HG02588 (cell line): ENCODE results near the gene HIPK2.

Source experiments
- ATAC-seq: cut with Tn5 transposase; IDR thresholded peaks from one replicate; pipeline ENCODE4 v1.9.1; 2021; ENCODE audit warnings: mild to moderate bottlenecking, moderate library complexity; ENCODE audit not compliant: unreplicated experiment

Gene HIPK2

DNA sequence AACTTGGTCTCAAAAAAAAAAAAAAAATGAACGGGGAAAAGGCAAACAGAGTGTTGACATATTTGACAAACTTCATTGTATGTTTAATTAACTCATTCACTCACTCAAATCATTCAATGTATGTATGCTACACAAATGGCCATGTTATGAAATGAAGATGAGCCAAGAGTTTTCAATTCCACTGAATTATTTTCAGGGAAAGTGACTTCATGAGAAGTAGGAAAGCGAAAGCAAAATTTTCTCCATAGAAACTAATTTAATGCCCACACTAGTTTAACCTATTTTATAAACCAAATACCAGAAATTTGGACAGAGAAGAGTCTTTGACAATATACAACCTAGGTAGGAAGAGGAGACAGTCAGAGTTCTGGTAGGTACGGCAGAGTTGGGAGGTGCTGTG is 119.5 kb downstream of the HIPK2 start:
- no peak for ATAC-seq

DNA sequence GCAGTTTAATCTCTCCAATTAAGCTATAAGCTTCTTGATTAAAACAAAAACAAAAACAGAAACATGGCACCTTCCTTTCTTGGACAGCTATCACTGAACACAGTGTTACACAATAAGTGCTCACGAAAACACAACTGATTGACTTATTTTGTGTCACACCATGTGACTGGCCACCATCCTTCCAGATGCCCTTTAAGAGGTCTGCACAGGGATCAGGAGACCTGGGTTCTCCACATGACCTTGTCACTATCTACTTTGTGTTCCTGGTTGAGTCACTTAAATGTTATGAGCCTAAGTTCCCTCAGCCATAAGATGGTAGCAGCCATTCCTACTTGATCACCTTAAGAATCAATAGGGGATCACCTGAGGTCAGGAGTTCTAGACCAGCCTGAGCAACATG is 120.1 kb downstream of the HIPK2 start:
- ATAC-seq, result no peak

DNA sequence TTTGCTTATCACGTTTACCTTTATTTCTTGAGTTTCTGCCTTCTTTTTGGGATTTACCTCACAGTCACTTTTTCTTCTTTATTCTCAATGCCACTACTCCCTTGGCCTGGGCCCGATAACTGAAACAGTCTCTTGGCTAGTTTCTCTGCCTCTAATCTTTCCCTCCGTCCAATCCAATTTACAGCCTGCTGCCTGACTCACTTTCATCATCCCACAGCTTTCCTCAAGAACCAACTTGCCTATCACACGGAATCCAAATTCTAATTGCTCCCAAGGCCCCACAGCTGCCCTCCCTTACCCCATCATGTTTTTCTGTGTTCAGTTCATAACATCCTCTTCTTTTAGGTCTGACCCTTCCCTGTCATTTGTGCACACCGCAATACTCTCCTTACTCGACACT is 121.4 kb downstream of the HIPK2 start:
- ATAC-seq, result no peak

DNA sequence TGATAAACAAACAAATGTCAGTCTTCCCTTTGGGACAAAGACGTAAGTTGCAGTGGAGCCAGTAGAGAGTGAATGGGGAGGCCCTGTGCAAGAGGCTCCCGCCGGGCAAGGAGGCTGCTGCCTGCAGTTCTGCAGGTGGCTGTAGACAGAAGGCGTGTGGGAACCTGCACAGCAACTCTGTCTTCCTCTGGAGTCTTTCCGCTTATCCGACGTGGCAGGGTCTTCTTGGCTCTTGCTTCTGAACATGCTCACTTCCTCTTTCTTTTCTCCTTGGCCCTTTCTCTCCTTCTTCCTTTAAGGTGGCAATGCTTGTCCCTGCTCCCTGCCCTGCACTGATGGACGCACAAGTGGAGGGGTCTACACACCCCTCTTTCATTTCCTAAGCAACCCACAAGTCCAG is 122.5 kb downstream of the HIPK2 start:
- ATAC-seq, result no peak

DNA sequence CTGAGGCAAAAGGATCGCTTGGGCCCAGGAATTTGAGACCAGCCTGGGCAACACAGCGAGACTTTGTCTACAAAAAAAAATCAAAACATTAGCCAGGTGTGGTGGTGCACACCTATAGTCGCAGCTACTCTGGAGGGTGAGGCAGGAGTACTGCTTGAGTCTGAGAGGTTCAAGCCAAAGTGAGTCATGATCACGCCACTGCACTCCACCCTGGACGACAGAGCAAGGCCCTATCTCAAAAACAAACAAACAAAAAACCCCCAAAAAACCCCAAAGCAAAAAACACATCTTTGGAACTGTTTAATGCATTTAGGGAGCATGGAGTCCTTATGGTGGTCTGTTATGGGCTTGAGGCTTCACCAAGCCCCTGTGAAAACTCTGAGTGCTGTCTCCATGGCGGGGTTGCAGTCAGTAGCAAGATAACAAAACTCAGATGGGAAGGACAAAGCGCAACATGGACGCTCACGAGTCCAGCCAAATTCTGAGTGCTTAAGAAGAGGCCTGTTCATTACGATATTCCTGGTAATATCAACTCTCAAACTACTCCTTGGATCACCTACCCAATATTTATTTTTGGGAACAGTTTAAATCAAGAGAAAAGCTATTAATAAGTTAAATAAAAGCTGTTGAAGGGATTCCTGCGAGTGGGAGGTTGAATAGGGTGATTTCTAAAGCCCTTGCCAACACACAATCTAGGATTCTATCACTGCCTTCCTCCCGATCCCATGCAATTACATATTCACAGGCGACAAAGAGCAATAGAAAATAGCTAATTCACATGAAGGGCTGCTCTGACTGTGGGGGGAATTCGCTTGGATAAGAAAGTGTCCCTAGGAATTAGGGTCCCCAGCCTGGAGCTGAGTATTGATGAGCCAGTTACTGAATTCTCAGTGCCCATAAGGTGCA is 123.3 kb downstream of the HIPK2 start:
- ATAC-seq, result no peak

DNA sequence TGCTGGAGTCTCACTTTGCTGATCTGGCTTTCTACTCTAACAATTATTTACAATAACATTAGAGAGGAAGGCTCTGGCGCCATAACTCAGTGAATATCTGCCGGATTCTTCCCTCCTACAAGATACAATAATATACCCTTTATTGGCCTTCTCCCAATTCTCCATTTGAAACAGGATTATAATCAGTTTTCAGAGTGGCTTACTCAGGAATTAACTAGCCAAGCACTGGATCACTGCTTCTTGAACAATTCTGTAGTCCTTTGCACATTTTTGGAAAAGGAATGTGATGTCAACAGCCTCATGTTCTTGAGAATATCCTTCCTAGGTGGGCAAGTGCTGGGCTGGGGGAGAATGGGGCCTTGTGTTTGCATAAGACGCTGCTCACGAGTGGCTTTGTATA is 125.9 kb downstream of the HIPK2 start:
- ATAC-seq, result no peak

DNA sequence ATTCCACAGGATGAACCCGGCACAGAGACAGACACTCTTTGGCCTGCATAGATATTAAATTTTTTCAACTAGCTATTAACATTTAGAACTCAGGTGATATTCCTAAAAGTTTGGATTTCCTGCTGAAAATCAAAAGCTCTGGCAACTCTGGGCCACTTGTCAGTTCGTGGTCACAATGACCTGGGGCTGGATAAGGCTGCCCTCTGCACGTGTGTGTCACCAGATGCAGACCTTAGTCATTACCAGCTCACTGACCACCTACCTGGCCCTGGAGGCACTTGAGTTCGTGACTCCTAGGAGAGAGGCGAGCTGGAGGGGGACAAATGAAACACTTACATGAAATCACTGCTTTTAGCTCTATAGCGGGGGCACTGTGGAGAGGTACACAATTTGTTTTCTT is 126.5 kb downstream of the HIPK2 start:
- no peak for ATAC-seq

DNA sequence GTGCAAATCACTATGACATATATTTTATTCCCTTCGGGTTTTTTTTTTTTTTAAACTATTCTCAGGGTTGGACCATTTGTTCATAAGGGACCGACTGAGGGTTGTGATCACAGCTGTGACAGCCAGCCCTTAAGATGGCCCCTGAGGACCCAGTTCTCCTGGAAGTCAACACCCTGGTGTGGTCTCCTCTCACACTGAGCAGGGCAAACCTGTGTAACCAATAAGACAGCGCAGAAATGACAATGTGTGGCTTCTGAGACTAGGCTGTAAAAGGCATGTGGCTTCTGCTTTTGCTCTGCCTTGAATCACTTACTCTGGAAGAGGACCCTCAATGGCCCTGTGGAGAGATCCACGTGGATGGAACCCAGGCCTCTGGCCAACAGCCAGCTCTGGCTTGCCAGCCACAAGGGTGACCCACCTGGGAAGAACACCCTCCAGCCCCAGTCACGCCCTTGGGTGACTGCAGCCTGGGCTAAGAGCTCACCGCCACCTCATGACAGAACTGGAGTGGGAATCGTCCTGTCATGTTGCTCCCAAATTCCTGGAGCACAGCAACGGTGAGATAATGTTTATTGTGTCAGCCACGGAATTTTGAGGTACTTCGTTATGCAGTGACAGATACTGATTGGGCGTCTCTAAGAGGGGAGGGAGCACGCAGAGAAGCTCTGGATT is 127.2 kb downstream of the HIPK2 start:
- ATAC-seq, result no peak

DNA sequence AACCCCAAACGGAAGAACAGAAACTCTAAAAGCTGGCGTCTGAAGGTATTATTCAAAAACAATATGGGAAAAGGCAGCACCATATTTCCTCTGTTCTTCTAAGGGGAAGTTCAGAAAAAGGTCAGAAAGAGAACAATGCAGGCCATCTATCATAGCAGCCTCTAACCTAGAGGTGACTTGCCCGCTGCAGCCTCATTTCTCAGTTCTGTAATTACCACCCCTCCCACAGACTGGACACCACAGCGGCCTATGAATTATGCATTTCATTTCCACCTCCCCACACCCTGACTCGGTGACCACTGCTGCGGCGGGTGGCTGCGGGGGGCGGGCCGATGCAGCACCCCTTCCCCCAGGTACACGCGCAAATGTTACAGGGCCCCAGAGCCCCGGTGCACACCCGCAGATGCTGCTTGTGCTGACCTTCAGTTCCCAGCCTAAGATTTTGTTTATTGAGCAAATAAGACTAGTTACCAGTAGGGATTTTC is 128.8 kb downstream of the HIPK2 start:
- peak; percentile 80 for ATAC-seq

DNA sequence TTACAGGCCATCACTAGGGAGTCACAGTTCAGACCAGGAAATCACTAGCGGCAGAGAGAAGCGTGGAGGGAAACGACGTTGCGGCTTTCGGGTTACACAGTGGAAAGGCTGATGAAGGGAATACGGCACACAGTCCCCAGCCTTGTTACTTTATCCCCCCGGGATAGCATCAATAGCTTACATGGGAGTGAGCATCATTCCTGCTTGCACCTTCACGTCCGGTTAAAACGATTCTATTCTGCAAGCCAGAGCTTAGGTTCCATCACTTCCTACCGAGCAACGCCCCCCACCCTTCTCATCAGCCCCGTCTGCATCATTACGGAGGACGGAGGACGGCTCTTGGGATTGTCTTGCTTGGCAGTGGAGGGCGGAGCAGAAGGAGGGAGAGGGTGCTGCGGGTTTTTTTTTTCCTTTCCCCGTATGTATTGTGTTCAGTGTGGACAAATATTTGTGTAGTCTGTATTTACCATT is 129.4 kb downstream of the HIPK2 start:
- no peak for ATAC-seq

DNA sequence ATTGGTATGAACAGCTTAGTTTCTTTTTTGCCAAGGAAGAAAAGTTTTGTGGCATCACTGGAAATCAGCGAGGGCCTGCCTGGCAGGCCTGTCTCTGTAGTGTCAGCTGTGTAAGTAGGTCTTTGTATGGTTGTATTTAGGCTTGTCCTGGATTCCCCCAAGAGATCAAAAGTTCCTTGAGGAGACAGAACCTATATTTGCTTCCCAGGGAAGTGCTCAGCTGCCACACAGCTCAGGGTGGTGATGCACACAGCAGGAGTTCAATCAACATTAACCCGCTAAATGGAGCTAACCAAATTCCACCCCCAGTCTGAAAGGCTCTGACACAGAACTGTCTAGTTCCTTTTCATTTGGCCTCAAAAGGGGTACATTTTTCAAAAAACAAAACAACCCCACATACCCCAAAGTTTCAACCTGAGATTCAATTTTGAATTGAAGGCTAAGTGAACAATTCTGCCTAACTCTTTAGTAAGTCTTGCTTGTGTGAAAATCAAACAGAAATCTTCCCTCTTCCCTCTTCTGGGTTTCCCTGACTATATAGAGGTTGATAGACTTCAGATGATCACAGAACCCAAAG is 129.9 kb downstream of the HIPK2 start:
- no peak for ATAC-seq

DNA sequence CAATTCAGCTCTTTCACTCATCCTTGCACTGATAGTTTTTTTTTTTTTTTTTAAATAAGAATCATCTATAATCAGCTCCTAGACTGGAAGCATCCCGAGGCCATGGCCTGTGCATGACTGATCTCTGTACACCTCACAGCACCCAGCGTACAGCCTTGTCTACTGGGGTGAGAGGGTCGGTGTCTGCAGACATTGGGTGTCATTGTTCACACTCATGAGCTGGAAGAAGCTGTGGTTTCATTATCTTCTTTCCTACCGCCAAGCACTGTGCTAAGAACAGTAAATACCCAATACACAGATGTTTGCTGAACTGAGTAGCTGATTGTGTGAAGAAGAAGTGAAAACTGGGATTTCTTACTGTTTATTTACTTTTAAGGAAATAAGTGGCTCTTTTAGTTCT is 130.7 kb downstream of the HIPK2 start:
- ATAC-seq, result no peak

DNA sequence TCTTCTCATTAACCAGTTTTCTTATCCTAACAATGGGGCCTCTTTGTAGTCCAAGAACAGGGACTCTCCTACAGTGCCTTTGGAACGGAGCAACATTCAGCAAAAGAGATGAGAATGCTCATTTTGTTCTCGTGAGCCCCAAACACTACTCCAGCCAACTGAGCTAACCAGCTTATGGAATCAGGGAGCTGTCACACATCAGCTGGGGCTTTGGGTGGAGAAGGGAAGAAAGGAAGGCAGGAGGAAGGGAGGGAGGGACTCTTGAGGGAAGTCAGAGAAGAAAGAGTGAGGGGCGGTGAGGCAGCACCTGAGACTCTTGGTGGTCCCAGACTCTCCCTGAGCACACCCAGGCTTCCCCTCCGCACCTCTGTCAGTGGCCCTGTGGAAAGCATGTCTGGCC is 131.2 kb downstream of the HIPK2 start:
- ATAC-seq, result no peak

DNA sequence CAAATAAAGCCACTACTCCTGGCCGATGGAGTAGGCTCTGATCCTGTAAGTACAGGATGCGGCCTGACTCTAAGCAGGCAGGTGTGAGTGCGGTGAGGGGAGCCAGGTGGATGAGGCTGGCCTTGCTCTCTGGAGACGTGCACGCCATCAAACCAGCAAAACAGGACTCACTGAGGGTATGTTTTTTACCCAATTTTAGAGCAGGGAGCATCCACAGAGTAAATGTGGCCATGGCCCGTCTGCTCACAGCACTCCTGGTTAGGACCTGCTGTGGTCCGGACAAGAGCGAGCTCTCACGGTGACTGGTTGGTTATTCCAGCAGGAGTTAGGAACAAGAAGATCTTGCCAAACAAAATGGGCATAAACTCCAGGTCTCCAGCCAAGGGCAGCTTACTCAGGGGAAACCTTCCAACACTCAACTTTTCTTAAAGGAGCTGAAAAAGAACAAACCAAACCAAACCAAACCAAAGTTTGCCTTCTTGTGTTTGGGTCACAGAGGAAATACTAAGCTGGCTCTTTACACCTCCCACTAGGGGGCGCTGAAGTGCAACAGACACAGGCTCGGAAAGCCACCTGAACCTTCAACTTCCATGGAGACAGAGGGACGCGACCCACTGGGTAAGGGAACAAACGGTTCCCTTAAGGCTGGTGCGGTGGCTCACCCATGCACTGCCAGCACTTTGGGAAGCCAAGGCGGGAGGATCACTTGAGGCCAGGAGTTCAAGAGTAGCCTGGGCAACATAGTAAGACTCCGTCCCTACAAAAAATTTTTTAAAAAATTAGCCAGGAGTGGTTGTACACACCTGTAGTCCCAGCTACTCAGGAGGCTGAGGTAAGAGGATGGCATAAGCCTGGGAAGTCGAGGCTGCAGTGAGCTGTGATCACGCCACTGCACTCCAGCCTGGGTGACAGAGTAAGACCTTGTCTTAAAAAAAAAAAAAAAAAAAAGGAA is 131.9 kb downstream of the HIPK2 start:
- no peak for ATAC-seq

DNA sequence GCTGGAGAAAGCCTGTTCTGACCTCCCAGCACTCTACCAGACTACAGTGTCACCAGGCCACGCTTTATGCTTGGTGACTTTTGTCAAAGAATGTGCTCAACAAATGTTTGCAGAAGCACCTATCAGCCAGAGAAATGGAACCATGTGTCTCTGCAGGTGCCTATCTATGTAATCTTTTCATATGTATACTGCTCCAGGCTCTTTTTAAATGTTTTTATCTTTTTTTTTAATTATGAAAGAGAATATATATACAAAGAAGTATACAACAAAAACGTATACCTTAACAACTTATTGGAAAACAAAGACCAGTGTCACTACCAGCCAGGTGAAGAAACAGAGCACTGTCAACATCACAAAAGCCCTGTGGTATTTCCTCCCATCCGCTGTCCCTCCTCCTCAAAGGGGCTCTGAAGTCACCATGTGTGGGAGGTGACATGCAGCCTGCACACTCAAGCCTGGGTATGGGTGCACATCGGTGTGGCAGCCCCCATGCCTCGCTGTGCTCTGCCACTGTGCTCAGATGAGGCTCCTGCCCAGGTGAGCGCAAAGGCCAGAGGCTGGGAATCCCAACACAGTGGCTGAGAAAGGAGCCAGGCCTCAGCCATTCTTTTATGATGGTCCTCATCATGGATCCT is 133.7 kb downstream of the HIPK2 start:
- ATAC-seq, result no peak

DNA sequence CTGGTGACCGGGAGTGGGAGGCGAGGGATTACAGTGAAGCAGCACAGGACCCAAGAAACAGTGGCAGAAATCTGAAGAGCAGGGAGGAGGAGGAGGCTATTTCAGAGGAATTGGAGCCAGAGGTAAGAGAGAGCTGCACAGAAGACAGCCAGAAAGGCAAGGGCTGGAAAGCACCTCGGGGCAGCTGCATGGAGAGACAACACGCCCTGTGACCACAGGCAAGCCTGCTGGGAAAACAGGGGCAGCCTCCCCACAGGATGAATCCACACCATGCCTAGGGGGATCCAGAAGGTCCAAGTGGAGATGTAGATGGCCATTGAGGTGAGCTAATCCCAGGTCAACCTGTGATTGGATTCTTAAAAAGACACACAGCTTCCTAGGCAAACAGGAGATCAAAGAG is 135.5 kb downstream of the HIPK2 start:
- ATAC-seq, result no peak

DNA sequence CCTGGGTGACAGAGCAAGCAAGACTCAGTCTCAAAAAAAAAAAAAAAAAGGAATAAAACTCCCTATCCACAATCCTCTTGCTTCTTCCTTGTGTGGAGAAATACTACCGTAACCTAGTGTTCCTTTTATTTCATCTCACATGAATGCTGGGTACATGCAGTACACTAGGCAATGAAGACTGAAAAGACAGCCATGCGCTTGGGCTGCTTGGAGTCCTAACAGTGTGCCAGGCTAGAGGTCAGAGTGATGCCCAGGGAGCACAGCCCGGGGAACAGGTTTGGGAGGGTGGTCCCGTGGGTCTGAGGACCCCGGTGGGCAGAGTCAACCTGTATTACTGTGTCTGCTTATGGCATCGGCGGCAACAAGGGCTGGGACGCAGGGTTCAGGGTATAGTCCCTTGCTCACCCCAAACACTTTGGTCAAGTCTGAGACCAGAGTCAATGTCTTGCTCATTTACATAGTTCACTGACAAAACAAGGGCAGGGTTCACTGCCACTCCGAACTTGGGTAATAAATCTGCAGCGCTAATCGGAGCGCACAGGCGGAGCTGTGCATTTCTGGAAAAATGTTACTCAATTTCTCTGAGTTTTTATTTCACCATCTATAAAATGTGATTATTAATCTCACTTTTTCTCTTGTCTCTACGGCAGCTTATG is 136.3 kb downstream of the HIPK2 start:
- ATAC-seq, result no peak

DNA sequence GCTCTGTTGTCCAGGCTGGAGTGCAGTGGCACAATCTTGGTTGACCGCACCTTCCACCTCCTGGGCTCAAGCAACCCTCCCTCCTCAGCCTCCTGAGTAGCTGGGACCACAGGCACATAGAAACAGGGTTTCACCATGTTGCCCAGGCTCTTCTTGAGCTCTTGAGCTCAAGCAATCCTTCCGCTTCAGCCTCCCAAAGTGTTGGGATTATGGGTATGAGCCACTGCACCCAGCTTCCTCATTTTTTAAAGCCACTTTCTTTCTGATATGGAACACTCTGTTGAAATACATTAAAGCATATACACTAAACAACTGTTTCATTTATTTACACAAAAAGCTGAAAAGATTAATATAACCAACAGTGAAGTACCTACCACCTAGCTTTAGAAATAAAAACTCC is 137.1 kb downstream of the HIPK2 start:
- no peak for ATAC-seq

DNA sequence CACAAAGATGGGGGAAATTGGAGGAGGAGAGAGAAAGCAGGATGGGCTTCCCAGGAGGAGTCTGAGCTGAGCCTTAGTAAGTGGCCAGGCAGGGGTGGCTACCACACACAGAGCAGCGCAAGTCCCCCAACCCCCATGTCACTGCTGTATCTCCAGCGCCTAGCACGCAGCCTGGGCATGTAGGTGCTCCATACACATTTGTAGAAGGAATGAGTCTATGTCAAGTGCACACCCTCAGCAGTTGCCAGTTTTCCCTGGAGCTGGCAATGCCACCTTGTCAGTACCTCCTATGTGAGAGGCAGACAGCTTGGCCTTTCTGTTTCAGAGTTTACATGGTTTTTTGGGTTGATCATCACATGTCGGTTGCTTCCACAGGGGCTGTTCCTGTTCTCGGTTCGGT is 138.2 kb downstream of the HIPK2 start:
- ATAC-seq, result no peak
